IPS-18a (cell line): ENCODE results near the gene ZSWIM1.
A peak's percentile ranks its signal among the peaks of the same experiment; 100 is the strongest.
"Not testable (repeated sequence)": the region's sequence is repeated elsewhere in the genome, so short reads cannot be mapped to it uniquely, and the experiment has no call there.

Experiments
- H3K27ac ChIP-seq: one replicate; pipeline ENCODE4 v1.5.1; 2013; ENCODE audit warnings: low read length
- H3K27me3 ChIP-seq: one replicate; pipeline ENCODE4 v1.6.1; 2013; ENCODE audit warnings: mild to moderate bottlenecking, low read length; ENCODE audit not compliant: control insufficient read depth, insufficient read depth
- H3K36me3 ChIP-seq: one replicate; pipeline ENCODE4 v1.6.1; 2013; ENCODE audit warnings: low read depth, low read length; ENCODE audit not compliant: control insufficient read depth
- H3K4me1 ChIP-seq: one replicate; pipeline ENCODE4 v1.6.1; 2013; ENCODE audit warnings: low read depth, low read length; ENCODE audit not compliant: control insufficient read depth
- H3K4me3 ChIP-seq: one replicate; pipeline ENCODE4 v1.5.1; 2013; ENCODE audit warnings: low read length
- H3K9ac ChIP-seq: one replicate; pipeline ENCODE4 v1.6.1; 2013; ENCODE audit warnings: mild to moderate bottlenecking, low read length, moderate library complexity
- H3K9me3 ChIP-seq: one replicate; pipeline ENCODE4 v1.6.1; 2013; ENCODE audit warnings: low read depth, low read length; ENCODE audit not compliant: control insufficient read depth

The ZSWIM1 gene

GRCh38 chr20:45857882-45858216 is 23.2 kb upstream of the ZSWIM1 start:
- Histone ChIP-seq H3K4me3 (peak overlapping the region; percentile 70), H3K27ac (no peak overlapping the region), H3K4me1 (peaks cover 25% of the 10 kb centered on the region), H3K27me3 (no peaks in the 10 kb centered on the region), H3K36me3 (no peaks in the 10 kb centered on the region), H3K9ac (no peak overlapping the region), H3K9me3 (no peaks in the 10 kb centered on the region)

DNA sequence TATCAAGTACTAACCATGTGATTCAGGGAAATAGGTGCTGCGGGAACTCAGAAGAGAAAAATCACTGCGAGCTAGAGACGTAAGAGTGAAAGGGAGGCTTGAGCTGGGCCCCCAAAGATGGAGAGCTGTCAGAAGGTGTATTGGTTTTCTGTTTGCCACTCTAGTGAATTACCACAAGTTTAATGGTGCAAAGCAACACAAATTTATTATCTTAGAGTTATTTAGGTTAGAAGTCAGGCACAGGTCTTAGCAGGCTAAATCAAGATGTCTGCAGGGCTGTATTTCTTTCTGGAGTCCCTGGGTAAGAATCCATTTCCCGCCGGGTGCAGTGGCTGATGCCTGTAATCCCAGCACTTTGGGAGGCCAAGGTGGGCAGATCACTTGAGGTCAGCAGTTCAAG is 21.1 kb upstream of the ZSWIM1 start:
- H3K36me3 ChIP-seq: no peaks in the 10 kb centered on the region
- no peak overlapping the region for H3K27ac ChIP-seq
- H3K9me3 ChIP-seq: no peaks in the 10 kb centered on the region
- no peak overlapping the region for H3K9ac ChIP-seq
- H3K27me3 ChIP-seq: no peaks in the 10 kb centered on the region
- no peak overlapping the region for H3K4me3 ChIP-seq
- H3K4me1 ChIP-seq: peaks cover 16% of the 10 kb centered on the region

DNA sequence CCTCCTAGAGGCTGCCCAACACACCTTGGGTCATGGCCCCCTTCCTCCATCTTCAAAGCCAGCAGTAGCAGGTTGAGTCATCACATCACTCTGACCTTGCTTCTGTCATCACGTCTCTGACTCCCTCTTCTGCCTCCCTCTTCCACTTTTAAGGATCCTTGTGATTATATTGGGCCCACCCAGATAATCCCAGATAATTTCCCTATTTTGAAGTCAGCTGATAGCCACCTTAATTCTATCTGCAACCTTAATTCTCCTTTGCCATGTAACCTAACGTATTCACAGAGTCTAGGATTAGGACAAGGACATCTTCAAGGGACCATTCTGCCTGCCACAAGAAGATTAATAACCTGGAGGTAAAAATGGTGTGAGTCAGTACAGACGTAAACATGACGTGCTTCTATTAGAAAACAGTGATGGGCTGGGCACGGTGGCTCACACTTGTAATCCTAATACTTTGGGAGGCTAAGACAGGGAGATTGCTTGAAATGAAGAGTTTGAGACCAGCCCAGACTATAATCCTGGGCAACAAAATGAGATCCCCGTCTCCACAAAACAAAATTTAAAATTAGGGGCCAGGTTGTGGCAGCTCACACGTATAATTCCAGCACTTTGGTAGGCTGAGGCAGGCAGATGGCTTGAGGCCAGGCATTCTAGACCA is 20.3 kb upstream of the ZSWIM1 start:
- H3K4me3 ChIP-seq: no peak overlapping the region
- no peaks in the 10 kb centered on the region for H3K9me3 ChIP-seq
- no peak overlapping the region for H3K27ac ChIP-seq
- H3K36me3 ChIP-seq: no peaks in the 10 kb centered on the region
- H3K9ac ChIP-seq: no peak overlapping the region
- peaks cover 16% of the 10 kb centered on the region for H3K4me1 ChIP-seq
- H3K27me3 ChIP-seq: no peaks in the 10 kb centered on the region

GRCh38 chr20:45861221-45862075 is 19.6 kb upstream of the ZSWIM1 start:
- no peak overlapping the region for H3K4me3 ChIP-seq
- H3K27me3 ChIP-seq: no peaks in the 10 kb centered on the region
- no peaks in the 10 kb centered on the region for H3K9me3 ChIP-seq
- no peak overlapping the region for H3K27ac ChIP-seq
- no peaks in the 10 kb centered on the region for H3K36me3 ChIP-seq
- no peak overlapping the region for H3K9ac ChIP-seq
- peaks cover 16% of the 10 kb centered on the region for H3K4me1 ChIP-seq

- peaks cover 7% of the 10 kb centered on the region for H3K4me1 ChIP-seq
- no peaks in the 10 kb centered on the region for H3K36me3 ChIP-seq
- no peak overlapping the region for H3K4me3 ChIP-seq
- no peaks in the 10 kb centered on the region for H3K9me3 ChIP-seq
- H3K27me3 ChIP-seq: no peaks in the 10 kb centered on the region
- no peak overlapping the region for H3K9ac ChIP-seq
- no peak overlapping the region for H3K27ac ChIP-seq
Observed at GRCh38 chr20:45863543-45864470, 17.2 kb upstream of the ZSWIM1 start.

DNA sequence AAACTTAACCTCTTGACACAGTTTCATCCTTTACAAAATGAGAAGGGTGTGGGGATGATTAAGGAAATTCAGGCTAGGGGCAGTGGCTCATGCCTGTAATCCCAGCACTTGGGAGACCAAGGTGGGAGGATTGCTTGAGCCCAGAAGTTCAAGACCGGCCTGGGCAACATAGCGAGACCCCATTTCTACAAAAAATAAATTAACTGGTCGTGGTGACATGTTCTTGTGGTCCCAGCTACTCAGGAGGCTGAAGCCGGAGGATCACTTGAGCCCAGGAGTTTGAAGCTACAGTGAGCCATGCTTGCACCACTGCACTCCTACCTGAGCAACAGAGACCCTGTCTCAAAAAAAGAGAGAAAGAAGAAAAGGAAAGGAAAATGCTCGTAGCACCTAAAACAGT is 14.6 kb upstream of the ZSWIM1 start:
- Histone ChIP-seq H3K27me3 (no peaks in the 10 kb centered on the region), H3K4me1 (no peaks in the 10 kb centered on the region), H3K9ac (no peak overlapping the region), H3K4me3 (no peak overlapping the region), H3K9me3 (no peaks in the 10 kb centered on the region), H3K36me3 (no peaks in the 10 kb centered on the region), H3K27ac (no peak overlapping the region)

DNA sequence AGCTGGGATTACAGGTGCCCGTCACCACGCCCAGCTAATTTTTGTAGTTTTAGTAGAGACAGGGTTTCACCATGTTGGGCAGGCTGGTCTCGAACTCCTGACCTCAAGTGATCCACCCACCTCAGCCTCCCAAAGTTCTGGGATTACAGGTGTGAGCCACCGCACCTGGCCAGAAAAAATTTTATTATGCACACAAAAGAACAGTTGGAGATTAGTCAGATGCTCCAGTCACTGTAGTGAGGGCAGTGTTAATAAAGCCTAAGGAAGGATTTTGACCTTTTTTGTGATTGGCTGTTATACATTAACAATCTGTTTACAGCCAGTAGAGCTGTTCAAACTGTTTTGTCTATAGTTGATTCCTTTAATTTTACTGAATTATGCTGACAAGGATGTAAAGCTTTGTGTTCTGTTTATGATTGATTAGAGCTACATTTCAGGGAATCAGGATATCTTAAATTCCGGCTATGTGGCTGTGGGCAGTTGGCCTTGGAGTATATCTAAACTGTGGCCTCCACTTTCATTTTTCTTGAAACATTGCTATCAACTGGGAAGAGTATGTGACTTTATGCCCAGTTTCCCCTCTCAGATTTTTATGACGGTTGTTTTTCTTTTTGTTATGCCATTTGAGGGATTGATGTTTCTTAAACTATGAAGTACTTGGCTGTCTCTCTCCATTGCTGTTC is 13.8 kb upstream of the ZSWIM1 start:
- Histone ChIP-seq H3K36me3 (no peaks in the 10 kb centered on the region), H3K4me1 (no peaks in the 10 kb centered on the region), H3K4me3 (no peak overlapping the region), H3K9ac (no peak overlapping the region), H3K27me3 (no peaks in the 10 kb centered on the region), H3K9me3 (no peaks in the 10 kb centered on the region), H3K27ac (no peak overlapping the region)

- H3K9ac ChIP-seq: no peak overlapping the region
- no peak overlapping the region for H3K27ac ChIP-seq
- no peak overlapping the region for H3K4me3 ChIP-seq
- H3K9me3 ChIP-seq: no peaks in the 10 kb centered on the region
- no peaks in the 10 kb centered on the region for H3K4me1 ChIP-seq
- H3K36me3 ChIP-seq: no peaks in the 10 kb centered on the region
- H3K27me3 ChIP-seq: no peaks in the 10 kb centered on the region
Observed at GRCh38 chr20:45867819-45868176, 13.2 kb upstream of the ZSWIM1 start.

GRCh38 chr20:45872626-45873025 is 8.4 kb upstream of the ZSWIM1 start:
- H3K27ac ChIP-seq: no peak overlapping the region
- H3K36me3 ChIP-seq: no peaks in the 10 kb centered on the region
- H3K4me1 ChIP-seq: no peaks in the 10 kb centered on the region
- no peak overlapping the region for H3K9ac ChIP-seq
- H3K27me3 ChIP-seq: no peaks in the 10 kb centered on the region
- no peak overlapping the region for H3K4me3 ChIP-seq
- H3K9me3 ChIP-seq: no peaks in the 10 kb centered on the region

- no peaks in the 10 kb centered on the region for H3K9me3 ChIP-seq
- no peak overlapping the region for H3K27ac ChIP-seq
- H3K36me3 ChIP-seq: peaks cover 6% of the 10 kb centered on the region
- H3K4me1 ChIP-seq: no peaks in the 10 kb centered on the region
- H3K9ac ChIP-seq: no peak overlapping the region
- no peak overlapping the region for H3K4me3 ChIP-seq
- no peaks in the 10 kb centered on the region for H3K27me3 ChIP-seq
Observed at GRCh38 chr20:45873409-45874103, 7.5 kb upstream of the ZSWIM1 start.

DNA sequence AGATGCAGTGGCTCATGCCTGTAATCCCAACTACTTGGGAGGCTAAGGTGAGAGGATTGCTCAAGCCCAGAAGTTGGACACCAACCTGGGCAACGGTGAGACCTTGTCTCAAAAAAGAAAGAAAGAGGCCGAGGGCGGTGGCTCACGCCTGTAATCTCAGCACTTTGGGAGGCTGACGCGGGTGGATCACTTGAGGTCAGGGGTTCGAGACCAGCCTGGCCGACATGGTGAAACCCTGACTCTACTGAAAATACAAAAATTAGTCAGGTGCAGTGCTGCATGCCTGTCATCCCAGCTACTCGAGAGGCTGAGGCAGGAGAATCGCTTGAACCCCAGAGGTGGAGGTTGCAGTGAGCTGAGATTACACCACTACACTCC is 6.9 kb upstream of the ZSWIM1 start:
- H3K9me3 ChIP-seq, H3K4me1 ChIP-seq, H3K4me3 ChIP-seq, H3K27ac ChIP-seq, H3K9ac ChIP-seq, H3K27me3 ChIP-seq, H3K36me3 ChIP-seq: not testable (repeated sequence)
